ENCODE results near the gene GOLGA7B. TPM values are rescaled to one million over a fixed set of nuclear protein-coding genes. Genes with fewer than 3 reads are reported as not detected.

GOLGA7B gene
- polyA plus RNA-seq (2012; rRNA removed): 0.03 and 0.13 TPM in 2 replicates
- polyA plus RNA-seq (2012; cell fraction: cytosol; rRNA removed): 0.08 and 0.22 TPM in 2 replicates
- 0.18 and 0.31 TPM in 2 replicates for polyA plus RNA-seq (2012; cell fraction: nucleus; rRNA removed)

DNA sequence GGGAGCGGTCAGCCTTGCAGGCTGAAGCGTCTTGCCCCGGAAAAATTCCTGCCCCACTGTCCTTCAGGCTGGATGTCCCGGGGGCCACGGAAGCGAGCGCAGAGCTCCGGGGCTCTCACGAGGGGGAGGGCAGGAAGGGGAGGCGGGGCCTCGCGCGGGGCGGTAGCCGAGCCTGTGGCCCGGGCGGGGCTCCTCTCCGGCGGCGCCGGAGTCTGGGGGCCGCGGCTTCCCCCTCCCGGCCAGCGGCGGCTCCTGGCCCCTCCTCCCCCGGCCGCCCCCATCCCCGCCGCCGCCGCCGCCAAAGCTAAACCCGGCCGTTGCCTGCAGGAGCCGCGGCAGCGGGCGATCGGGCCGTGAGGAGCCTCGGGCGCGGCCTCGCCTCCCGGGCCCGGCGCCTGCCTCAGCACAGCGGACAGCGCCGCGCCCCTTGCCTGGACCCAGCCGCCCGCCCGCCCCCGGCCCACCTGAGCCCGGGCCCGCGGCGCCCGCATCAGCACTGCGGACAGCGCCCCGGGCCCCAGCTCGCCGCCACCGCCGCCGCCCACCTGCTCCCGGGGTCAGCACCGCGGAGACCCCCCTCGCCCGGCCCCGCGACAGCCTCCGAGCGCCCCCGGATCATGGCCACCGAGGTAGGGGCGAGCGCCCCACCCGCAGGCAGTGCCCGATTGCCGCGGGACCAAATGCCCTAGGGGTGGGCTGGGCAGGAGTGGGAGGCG, at the start of gene GOLGA7B:
GOLGA7B (plus strand) TSS at position 157 of the 716 bp plus-strand sequence; CDS start at position 618, 461 bp downstream.
- TF ChIP-seq REST (IDR thresholded peaks at IDR 0.05; ENCODE audit: low read depth, low read length): peak; percentile 93
- no peak for TF ChIP-seq YY1 (IDR thresholded peaks at IDR 0.05; ENCODE audit: low read depth)
- DNase-seq: peak; percentile 92
- H3K27ac ChIP-seq (ENCODE audit: low read depth in 2 of 2, low read length in 1 of 2): peak within 1 kb of the TSS in 1 of 2 experiments; percentile 29; a peak in 1 of 4 replicates
- H3K4me2 ChIP-seq: peak within 1 kb of the TSS; percentile 67; the same call in 1 of the 2 replicates
- peaks cover 0 to 17% of the 10 kb centered on the region in 2 experiments; a peak in 1 of 4 replicates for H3K4me1 ChIP-seq (ENCODE audit: control insufficient read depth in 1 of 2, insufficient read depth in 2 of 2, low read depth in 1 of 2, low read length in 1 of 2)
- ChIA-PET CTCF (interaction anchor here (0.5 to 5.6 kb wide), 9 partner anchors 8 to 173 kb away, joined by 3 to 49 read pairs (median 4); no protein-coding TSS in a partner anchor), POLR2A (interaction anchor here (0.6 to 1.2 kb wide), 3 partner anchors 13 to 58 kb away, joined by 3 to 5 read pairs (median 3); no protein-coding TSS in a partner anchor)
- peak within 1 kb of the TSS; percentile 23 to 37; a peak in 2 of 4 replicates for H3K4me3 ChIP-seq (ENCODE audit: low read depth in 2 of 2, low read length in 1 of 2)
- 2% methylated on average over 5 of the region's 87 CpGs for WGBS (ENCODE audit: low lambda C conversion rate)
- H3K9me2 ChIP-seq: no peaks in the 10 kb centered on the region
- no peak within 1 kb of the TSS for H3K9ac ChIP-seq
- no peak within 1 kb of the TSS for H2AFZ ChIP-seq (ENCODE audit: low read depth)
- peaks cover 32% of the 10 kb centered on the region for H3K27me3 ChIP-seq (ENCODE audit: insufficient read depth)
- H4K20me1 ChIP-seq (ENCODE audit: insufficient read depth): no peaks in the 10 kb centered on the region
- H3K36me3 ChIP-seq (replicated peaks in 1 of 2; ENCODE audit: control insufficient read depth in 1 of 2, insufficient read depth in 2 of 2, low read length in 1 of 2): no peaks in the 10 kb centered on the region
- no peaks in the 10 kb centered on the region for H3K79me2 ChIP-seq (ENCODE audit: insufficient read depth)
- H3F3A ChIP-seq (replicated peaks; ENCODE audit: insufficient read depth): no peaks in the 10 kb centered on the region
- H3K9me3 ChIP-seq: no peaks in the 10 kb centered on the region

DNA sequence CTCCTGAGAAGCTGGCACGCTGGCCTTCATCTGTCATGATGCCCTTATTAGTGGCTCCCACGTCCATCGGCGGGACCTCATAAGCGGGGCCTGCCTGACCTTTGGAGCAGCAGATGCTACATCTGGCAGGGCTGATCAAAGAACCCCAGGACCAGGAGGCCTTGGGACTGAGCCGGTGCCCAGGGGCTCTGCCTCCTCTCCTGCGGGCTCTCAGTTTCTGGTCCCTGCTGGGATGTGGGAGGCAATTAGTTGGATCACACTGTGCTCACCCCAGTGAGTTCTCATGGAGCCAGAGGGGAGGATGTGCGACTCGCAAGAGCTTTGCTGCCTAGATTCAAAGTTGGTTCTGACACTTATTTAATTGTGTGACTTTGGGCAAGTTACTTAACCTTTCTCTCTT, 49.2 kb upstream of the GOLGA7B start:
- Histone ChIP-seq H3K4me1 (ENCODE audit: control insufficient read depth in 1 of 2, insufficient read depth in 2 of 2, low read depth in 1 of 2, low read length in 1 of 2) (no peaks in the 10 kb centered on the region), H3K36me3 (replicated peaks in 1 of 2; ENCODE audit: control insufficient read depth in 1 of 2, insufficient read depth in 2 of 2, low read length in 1 of 2) (no peaks in the 10 kb centered on the region), H3K79me2 (ENCODE audit: insufficient read depth) (no peaks in the 10 kb centered on the region), H3K9me3 (no peaks in the 10 kb centered on the region), H3K27me3 (ENCODE audit: insufficient read depth) (no peaks in the 10 kb centered on the region; the same call in 1 of the 2 replicates), H3K9me2 (no peaks in the 10 kb centered on the region), H2AFZ (ENCODE audit: low read depth) (no peak overlapping the region), H3K9ac (no peak overlapping the region), H3K4me3 (ENCODE audit: low read depth in 2 of 2, low read length in 1 of 2) (no peak overlapping the region), H4K20me1 (ENCODE audit: insufficient read depth) (no peaks in the 10 kb centered on the region), H3K4me2 (no peak overlapping the region), H3F3A (replicated peaks; ENCODE audit: insufficient read depth) (no peaks in the 10 kb centered on the region), H3K27ac (ENCODE audit: low read depth in 2 of 2, low read length in 1 of 2) (no peak overlapping the region)
- CTCF ChIA-PET: interaction anchor here (2.1 kb wide), 1 partner anchor 8 kb away, joined by 14 read pairs; no protein-coding TSS in a partner anchor
- TF ChIP-seq MAX (IDR thresholded peaks at IDR 0.05; ENCODE audit: low read depth) (no peak), MEF2A (IDR thresholded peaks at IDR 0.05; ENCODE audit: borderline replicate concordance, low read depth) (no peak), RXRA (IDR thresholded peaks at IDR 0.05; ENCODE audit: borderline replicate concordance, low read depth) (no peak), FOXJ3 (CRISPR knock-in tag; IDR thresholded peaks at IDR 0.05) (no peak), ELF1 (IDR thresholded peaks at IDR 0.05) (no peak)
- DNase-seq: no peak
- WGBS (ENCODE audit: low lambda C conversion rate): 62% methylated on average over 3 of the region's 9 CpGs
- POLR2A ChIA-PET: no interaction called here

All from SK-N-SH (cell line).